Upper lobe of right lung (tissue), 1 donor: ENCODE results near the gene SLC6A11. TPM values are rescaled to one million over a fixed set of nuclear protein-coding genes. Genes with fewer than 3 reads are reported as not detected.

ENCODE experiments used
- ATAC-seq: fragments of 200-7000 bp; cut with Tn5 transposase; one replicate; pipeline ENCODE4 v1.9.1; 2020; ENCODE audit warnings: mild to moderate bottlenecking, moderate library complexity
- DNase-seq: peaks from one replicate; pipeline ENCODE4 v3.0.0-alpha.2; 2020
- H3K27ac ChIP-seq: fragments of 200-600 bp; one replicate; pipeline ENCODE4 v1.8.0; 2022
- H3K27me3 ChIP-seq: fragments of 200-600 bp; one replicate; pipeline ENCODE4 v1.8.0; 2022; ENCODE audit warnings: mild to moderate bottlenecking
- H3K36me3 ChIP-seq: fragments of 200-600 bp; one replicate; pipeline ENCODE4 v1.8.0; 2022
- H3K4me1 ChIP-seq: fragments of 200-600 bp; one replicate; pipeline ENCODE4 v1.8.0; 2022
- H3K4me3 ChIP-seq: fragments of 200-600 bp; one replicate; pipeline ENCODE4 v1.8.0; 2022; ENCODE audit warnings: mild to moderate bottlenecking
- H3K9me3 ChIP-seq: fragments of 200-600 bp; one replicate; pipeline ENCODE4 v1.8.0; 2022
- CTCF ChIP-seq: fragments of 200-600 bp; IDR thresholded peaks from one replicate; pipeline ENCODE4 v1.8.0; 2022; ENCODE audit warnings: antibody characterized with exemption
- intact Hi-C: fragments of 100-400 bp; cut with DNase I; formaldehyde crosslinking; loops from one replicate; pipeline ENCODE4 v1.11.0; 2022
- total RNA-seq: library from RNA; stranded (reverse); fragmentation: NEBNext Ultra II Directional; extraction: Animal tissue kit (Norgen Biotek cat#: 25700); gene quantifications from one replicate; pipeline ENCODE4 v1.2.1, GENCODE V29; 2021
- donor health status: DM: no; HTN: yes; CAD: no; lungs with severe emphysema.

SLC6A11 gene
- total RNA-seq, 1 donor from 2014 or later, result 0.17 TPM

- H3K27me3 ChIP-seq, result peaks cover 13% of the 10 kb centered on the region
- no peak for ATAC-seq
- H3K4me3 ChIP-seq, result no peak overlapping the region
- H3K36me3 ChIP-seq, result no peaks in the 10 kb centered on the region
- H3K27ac ChIP-seq, result no peak overlapping the region
- no peaks in the 10 kb centered on the region for H3K4me1 ChIP-seq
- H3K9me3 ChIP-seq, result no peaks in the 10 kb centered on the region
- intact Hi-C loops, result no loop called here
- DNase-seq, result no peak
- TF ChIP-seq CTCF, result no peak
These were observed 23.8 kb upstream of the SLC6A11 start for GRCh38 chr3:10792208-10792607.

GRCh38 chr3:10798600-10799367 lies 17.2 kb upstream of the SLC6A11 start:
- Histone ChIP-seq H3K9me3 (no peaks in the 10 kb centered on the region), H3K27me3 (peaks cover 9% of the 10 kb centered on the region), H3K4me3 (no peak overlapping the region), H3K27ac (no peak overlapping the region), H3K4me1 (no peaks in the 10 kb centered on the region), H3K36me3 (no peaks in the 10 kb centered on the region)
- DNase-seq (no peak), ATAC-seq (no peak)
- intact Hi-C loops, result no loop called here
- TF ChIP-seq CTCF, result no peak

GRCh38 chr3:10804183-10804648 lies 11.8 kb upstream of the SLC6A11 start:
- H3K9me3 ChIP-seq, result no peaks in the 10 kb centered on the region
- intact Hi-C loops, result no loop called here
- no peak for TF ChIP-seq CTCF
- no peaks in the 10 kb centered on the region for H3K36me3 ChIP-seq
- H3K27ac ChIP-seq, result no peak overlapping the region
- no peaks in the 10 kb centered on the region for H3K4me1 ChIP-seq
- ATAC-seq (no peak), DNase-seq (no peak)
- no peak overlapping the region for H3K4me3 ChIP-seq
- no peaks in the 10 kb centered on the region for H3K27me3 ChIP-seq

- Histone ChIP-seq H3K4me1 (no peaks in the 10 kb centered on the region), H3K4me3 (no peak overlapping the region), H3K36me3 (no peaks in the 10 kb centered on the region), H3K27ac (no peak overlapping the region), H3K27me3 (no peaks in the 10 kb centered on the region), H3K9me3 (no peaks in the 10 kb centered on the region)
- no peak for ATAC-seq
- DNase-seq, result no peak
- no peak for TF ChIP-seq CTCF
- intact Hi-C loops, result no loop called here
These were observed 10.0 kb upstream of the SLC6A11 start for GRCh38 chr3:10806006-10806405.

- ATAC-seq, result no peak
- no peak for TF ChIP-seq CTCF
- H3K4me1 ChIP-seq, result no peaks in the 10 kb centered on the region
- intact Hi-C loops, result no loop called here
- H3K27ac ChIP-seq, result no peak overlapping the region
- H3K27me3 ChIP-seq, result peaks cover under 1% of the 10 kb centered on the region
- no peaks in the 10 kb centered on the region for H3K9me3 ChIP-seq
- DNase-seq, result no peak
- no peak overlapping the region for H3K4me3 ChIP-seq
- H3K36me3 ChIP-seq, result no peaks in the 10 kb centered on the region
These were observed 7.8 kb upstream of the SLC6A11 start for GRCh38 chr3:10808130-10808735.
